Endometrium (tissue), 2 donors: ENCODE data around the gene RPL22.

Experiments
- FAIRE-seq: peaks from 2 replicates; lab custom pipeline; 2012; peaks lifted over from hg19 to GRCh38; lab: Jason Lieb, UNC
- donor health status: control.
- donor health status: control.

RPL22 gene

GRCh38 chr1:6199298-6200187 lies at the start of gene RPL22:
Gene RPL22 (minus strand): TSS chr1:6199595. CDS start chr1:6199573, 22 bp downstream.
- peak; percentile 96 for FAIRE-seq

- FAIRE-seq = no peak
Observed at GRCh38 chr1:6248161-6248776, 48.9 kb upstream of the RPL22 start.

DNA sequence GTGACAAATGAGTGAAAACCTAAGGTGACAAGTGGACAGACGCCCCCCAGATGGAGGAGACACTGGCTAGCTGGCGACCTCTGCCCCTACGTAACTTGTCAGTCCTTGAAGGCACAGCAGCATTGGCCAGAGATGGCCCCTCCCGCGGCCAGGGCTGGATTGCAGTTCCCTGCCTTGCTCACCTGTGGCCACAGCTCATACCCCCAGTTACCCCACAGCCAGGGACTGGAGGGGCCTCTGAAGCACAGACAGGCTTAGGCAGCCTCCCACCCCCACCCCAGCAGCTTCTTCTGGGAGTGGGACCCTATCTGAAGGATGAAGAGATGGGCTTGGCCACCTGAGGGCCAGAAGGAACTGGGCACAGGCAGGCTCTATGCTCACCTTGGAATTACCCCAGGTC lies 48.3 kb upstream of the RPL22 start:
- no peak for FAIRE-seq

GRCh38 chr1:6246497-6247467 lies 47.4 kb upstream of the RPL22 start:
- no peak for FAIRE-seq

DNA sequence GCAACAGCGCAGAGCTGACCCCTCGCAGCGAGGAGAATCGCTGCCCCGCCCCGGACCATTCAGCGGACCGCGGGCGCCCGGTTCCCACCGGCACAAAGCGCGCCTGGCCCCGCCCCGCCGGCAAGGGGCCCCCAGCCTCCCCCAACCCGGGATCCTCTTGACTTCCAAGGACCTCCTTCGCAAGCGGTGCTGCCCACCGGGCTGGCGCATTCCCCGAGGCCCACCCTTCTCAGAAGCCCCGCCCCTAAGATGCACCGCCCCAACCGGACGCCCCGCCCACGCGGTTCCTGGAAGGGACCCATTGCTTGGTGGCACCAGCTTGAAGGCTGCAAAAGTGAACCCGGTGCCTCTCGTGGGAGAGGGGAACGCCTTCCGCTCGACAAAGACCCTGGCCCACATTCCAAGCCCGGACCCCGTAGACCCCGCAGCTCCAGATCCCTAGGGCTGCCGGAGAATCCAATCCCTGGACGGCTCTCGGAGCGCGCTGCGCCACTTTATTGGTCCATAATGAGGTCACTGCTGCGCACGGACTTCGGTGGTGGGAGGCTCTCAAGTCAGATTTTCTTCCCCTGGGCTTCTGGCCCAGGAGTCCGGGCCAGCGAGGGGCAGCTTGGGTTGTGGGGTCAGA lies 46.6 kb upstream of the RPL22 start:
- FAIRE-seq = no peak

GRCh38 chr1:6245086-6245868 lies 45.9 kb upstream of the RPL22 start:
- FAIRE-seq = no peak

DNA sequence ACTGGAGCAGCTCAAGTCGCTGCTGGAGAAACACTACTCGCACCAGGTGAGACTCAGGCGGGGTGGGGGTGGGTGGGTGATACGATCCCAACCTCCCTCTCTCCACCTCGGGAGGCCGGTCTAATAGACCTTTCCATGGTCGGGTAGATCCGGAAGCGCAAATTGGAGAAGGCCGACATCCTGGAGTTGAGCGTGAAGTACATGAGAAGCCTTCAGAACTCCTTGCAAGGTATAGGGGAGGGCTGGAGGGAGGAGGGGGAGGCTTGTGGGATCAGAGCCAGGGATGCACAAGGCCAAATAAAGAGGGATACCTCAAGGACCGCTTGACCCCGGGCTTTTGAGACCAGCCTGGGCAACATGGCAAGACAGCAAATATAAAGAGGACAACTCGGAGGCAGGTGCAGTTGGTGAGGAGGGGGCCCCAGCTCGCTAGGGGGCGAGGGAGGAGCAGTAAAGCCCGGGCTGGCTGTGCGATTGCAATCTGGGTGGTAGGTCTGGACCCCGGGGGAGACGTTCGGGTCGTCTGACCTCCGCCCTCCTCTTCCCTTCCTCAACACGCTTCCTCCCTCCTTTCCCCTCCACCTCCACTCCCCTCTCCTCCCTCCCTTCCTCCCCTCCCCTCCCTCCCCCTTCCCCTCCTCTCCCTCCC lies 45.1 kb upstream of the RPL22 start:
- no peak for FAIRE-seq

DNA sequence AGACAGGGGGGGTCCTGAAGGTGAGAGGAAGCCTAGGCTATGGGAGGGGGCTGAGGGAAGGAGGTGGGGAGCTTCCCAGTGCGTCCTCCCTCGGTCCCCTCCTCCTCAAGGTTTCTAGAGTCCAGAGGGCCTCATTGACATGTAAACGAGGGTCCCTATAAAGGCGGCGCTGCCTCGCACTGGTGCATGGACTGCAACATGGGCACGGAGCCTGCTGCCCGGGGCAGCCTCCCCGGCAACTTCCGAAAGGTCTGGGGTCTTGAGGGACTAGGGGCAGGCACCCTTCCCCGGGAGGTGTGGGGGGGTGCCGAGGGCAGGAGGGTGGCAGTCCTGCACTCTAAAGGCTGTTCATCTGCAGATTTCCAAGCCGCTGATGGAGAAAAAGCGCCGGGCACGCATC lies 44.6 kb upstream of the RPL22 start, which contains the start of gene HES3:
TSS of gene HES3 (plus strand) at position 187 of the 400 bp plus-strand sequence. CDS start at position 374, 187 bp downstream.
- FAIRE-seq = no peak

GRCh38 chr1:6243053-6243834 lies 43.8 kb upstream of the RPL22 start:
- no peak for FAIRE-seq

- no peak for FAIRE-seq
Observed at GRCh38 chr1:6241887-6242740, 42.7 kb upstream of the RPL22 start.

GRCh38 chr1:6241107-6241886 lies 41.9 kb upstream of the RPL22 start:
- FAIRE-seq = no peak

- no peak for FAIRE-seq
Observed at GRCh38 chr1:6239950-6240768, 40.8 kb upstream of the RPL22 start.

DNA sequence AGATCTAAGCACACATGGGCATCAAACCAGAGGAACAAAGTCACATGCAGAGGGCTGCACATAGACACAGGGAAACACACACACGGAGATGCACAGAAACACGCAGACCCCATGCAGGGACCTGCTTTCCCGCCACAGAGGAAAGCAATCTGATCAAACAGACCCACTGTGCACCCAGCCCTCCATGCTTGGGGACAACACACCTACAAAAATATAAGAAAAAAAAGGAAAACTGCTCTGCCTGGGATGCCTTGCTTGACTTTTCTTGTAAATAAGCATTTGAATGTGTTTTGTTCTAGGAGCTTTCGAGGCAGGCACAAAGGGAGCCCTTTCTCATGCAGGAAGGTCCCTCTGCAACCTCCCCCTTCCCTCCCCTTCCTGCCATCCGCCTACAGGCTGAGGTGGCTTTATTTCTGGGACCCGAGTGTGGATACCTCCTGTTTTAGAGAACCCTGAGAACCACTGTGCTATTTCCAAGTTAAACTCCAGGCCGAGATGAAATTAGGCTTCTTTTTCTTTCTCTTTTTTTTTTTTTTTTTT lies 39.9 kb upstream of the RPL22 start:
- FAIRE-seq = no peak

DNA sequence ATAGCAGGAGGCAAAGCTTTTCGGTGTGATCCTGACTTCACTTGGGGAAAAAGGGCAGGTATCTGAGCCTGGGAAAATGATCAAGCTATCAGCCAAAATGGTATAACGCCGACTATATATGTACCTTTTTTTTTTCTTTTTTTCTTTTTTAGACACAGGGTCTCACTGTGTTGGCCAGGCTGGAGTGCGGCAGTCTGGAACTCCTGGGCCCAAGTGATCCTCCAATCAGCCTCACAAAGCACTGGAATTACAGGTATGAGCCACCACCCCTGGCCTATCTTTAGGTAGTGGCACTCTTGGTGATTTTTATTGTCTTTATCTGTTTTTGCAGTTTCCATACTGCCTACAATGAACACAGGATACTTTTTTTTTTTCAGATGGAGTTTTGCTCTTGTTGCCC lies 37.7 kb upstream of the RPL22 start:
- no peak for FAIRE-seq

GRCh38 chr1:6235296-6235677 lies 35.9 kb upstream of the RPL22 start:
- no peak for FAIRE-seq

DNA sequence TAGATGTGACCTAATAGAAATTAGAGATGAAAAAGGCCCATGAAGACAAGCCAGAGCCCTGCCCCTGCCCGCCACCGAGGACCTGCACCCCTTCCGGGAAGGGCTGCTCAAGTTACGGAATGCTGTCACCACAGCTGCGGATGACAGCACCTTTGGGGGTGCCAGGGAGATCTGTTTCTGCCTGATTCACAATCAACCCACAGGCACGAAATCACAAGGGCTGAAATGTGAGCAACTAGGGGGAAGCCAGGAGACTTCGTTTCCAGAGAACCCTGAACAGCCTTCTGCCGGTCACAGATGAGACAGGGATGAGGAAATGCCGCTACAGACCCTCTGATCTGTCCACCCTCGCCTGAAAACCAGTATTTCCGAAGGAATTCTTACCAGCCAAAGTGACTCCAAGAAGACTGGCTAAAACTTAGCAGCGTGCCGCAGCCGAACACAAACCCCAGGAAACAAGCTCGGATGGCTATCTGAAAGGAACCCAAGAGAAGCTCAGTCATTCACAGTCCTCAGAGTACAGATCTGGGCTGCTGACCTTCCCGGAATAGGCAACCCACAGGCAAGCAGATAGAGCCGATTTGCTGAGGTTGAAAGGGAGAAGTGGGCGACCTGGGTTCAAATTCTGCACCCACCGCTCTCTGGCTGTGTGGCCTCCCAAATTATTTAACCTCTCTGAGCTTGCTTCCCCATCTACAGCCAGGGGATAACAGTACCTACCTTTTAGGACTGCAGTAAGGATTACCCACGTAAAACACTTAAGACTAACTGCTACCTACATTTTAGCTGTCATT lies 35.3 kb upstream of the RPL22 start:
- no peak for FAIRE-seq
